AG04450 (cell line): Measurements from ENCODE around the gene PRLR. TPM values are rescaled to one million over a fixed set of nuclear protein-coding genes. Genes with fewer than 3 reads are reported as not detected.
A peak's percentile ranks its signal among the peaks of the same experiment; 100 is the strongest.

Experiments used
- CTCF ChIA-PET: fragments of 300-600, 350-600 bp; formaldehyde crosslinking; extraction: SDS; loops from one replicate; lab custom pipeline; 2022; ENCODE audit warnings: antibody characterized with exemption, inconsistent platforms; lab: Charles Lee
- POLR2A ChIA-PET: fragments of 350-600 bp; formaldehyde crosslinking; extraction: SDS; loops from one replicate; lab custom pipeline; 2021; ENCODE audit warnings: antibody characterized with exemption, inconsistent platforms; lab: Yijun Ruan, JAX
- DNase-seq: peaks from one replicate; pipeline ENCODE4 v3.0.0-alpha.2; 2011; ENCODE audit warnings: low read depth, low spot score
- H3K27ac ChIP-seq: one replicate; pipeline ENCODE4 v1.5.1; 2012; ENCODE audit warnings: low read depth, low read length, control low read depth
- H3K27me3 ChIP-seq: one replicate; pipeline ENCODE4 v1.6.0; 2012; ENCODE audit warnings: low read length; ENCODE audit not compliant: control insufficient read depth, insufficient read depth
- H3K4me3 ChIP-seq: 2 replicates; pipeline ENCODE4 v1.5.1; 2011; ENCODE audit warnings: mild to moderate bottlenecking, low read depth, low read length, control low read depth
- H3K9me3 ChIP-seq: 2 replicates; pipeline ENCODE4 v1.5.1; 2012; ENCODE audit warnings: low read length; ENCODE audit not compliant: control insufficient read depth, insufficient read depth
- polyA plus RNA-seq: library from polyadenylated mRNA; depleted of rRNA; stranded (reverse); fragments of >200 nt; gene quantifications from 2 replicates; pipeline ENCODE4 v1.2.3, GENCODE V29; 2011
- TF ChIP-seq, protein P1 (sequence below): IDR thresholded peaks from 2 replicates; pipeline ENCODE4 v1.5.1; 2011; ENCODE audit warnings: low read depth, low read length, control low read depth, inconsistent platforms

PRLR gene
- polyA plus RNA-seq, 1 experiment, result not detected

DNA sequence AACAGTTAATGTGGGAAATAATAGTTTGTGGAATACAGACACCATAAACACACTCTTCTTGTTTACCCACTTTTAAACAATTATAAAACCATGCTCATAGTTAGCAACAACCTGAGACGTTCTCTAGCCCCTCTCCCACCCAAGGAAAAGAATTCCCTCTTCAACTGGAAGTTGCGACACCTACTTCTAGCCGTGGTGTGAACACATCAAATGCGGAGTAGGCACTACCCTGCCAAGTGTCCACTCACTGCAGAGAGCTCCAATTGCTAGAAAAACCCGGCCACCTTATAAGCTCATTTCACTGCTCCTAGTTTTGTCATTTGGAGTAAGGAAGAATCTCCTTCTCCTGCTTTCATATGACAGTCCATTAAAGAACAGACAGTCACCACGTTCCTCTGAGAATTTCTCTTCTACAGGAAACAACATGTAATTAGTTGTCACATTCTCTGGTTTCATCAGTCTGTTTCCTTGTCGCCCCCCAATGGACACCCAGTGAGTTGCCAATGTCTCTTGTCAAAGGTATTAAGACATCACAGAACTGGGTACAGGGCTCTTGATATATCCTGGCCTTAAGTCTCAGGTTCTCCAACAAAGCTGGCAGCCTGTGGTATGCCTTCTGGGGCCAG is 47.3 kb downstream of the PRLR start:
- CTCF ChIA-PET, result interaction anchor here (1.2 kb wide), 1 partner anchor 92 kb away, joined by 6 read pairs; no protein-coding TSS in a partner anchor
- TF ChIP-seq, protein P1, sequence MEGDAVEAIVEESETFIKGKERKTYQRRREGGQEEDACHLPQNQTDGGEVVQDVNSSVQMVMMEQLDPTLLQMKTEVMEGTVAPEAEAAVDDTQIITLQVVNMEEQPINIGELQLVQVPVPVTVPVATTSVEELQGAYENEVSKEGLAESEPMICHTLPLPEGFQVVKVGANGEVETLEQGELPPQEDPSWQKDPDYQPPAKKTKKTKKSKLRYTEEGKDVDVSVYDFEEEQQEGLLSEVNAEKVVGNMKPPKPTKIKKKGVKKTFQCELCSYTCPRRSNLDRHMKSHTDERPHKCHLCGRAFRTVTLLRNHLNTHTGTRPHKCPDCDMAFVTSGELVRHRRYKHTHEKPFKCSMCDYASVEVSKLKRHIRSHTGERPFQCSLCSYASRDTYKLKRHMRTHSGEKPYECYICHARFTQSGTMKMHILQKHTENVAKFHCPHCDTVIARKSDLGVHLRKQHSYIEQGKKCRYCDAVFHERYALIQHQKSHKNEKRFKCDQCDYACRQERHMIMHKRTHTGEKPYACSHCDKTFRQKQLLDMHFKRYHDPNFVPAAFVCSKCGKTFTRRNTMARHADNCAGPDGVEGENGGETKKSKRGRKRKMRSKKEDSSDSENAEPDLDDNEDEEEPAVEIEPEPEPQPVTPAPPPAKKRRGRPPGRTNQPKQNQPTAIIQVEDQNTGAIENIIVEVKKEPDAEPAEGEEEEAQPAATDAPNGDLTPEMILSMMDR, result peak; percentile 57
- no peak for DNase-seq

DNA sequence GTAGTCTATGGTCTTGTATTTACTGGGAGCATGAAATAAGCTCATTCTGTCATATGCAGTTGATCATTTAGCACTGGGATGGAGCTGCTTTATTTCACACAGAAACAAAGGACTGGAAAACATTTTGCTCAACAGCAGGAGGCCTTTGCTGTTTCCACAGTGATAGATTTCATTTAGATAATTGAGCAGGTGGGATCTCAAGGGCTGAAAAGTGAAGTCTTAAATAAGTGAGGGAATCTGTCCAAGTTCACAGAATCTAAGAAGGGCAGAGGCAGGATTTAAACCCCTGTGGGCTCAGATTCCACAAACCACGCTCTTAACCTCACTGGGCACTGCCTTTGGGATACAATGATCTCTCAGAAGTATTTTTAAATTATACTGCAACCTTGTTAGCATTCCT is 47.8 kb downstream of the PRLR start:
- Histone ChIP-seq H3K27ac (no peak overlapping the region), H3K27me3 (peaks cover 2% of the 10 kb centered on the region), H3K4me3 (no peak overlapping the region), H3K9me3 (no peaks in the 10 kb centered on the region)
- TF ChIP-seq, protein P1, result no peak
- CTCF ChIA-PET, result interaction anchor here (1.2 kb wide), 1 partner anchor 92 kb away, joined by 6 read pairs; no protein-coding TSS in a partner anchor
- POLR2A ChIA-PET, result no interaction called here
- DNase-seq, result no peak

More for the DNA sequence above, 47.3 kb downstream of the PRLR start:
- no peak overlapping the region for H3K4me3 ChIP-seq
- no peaks in the 10 kb centered on the region for H3K9me3 ChIP-seq
- POLR2A ChIA-PET, result no interaction called here
- no peak overlapping the region for H3K27ac ChIP-seq
- peaks cover 2% of the 10 kb centered on the region for H3K27me3 ChIP-seq

DNA sequence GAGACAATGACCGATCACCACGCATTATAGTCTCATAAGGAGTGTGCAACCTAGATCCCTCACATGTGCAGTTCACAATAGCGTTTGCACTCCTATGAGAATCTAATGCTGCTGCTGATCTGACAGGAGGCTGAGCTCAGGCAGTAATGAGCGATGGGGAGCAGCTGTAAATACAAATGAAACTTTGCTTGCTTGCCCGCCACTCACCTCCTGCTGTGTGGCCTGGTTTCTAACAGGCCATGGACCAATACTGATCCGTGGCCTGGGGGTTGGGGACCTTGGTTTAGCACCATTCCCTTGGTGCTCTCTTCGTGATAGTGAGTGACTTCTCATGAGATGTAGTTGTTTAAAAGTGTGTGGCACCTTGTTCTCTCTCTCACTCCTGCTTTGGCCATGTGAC is 50.2 kb downstream of the PRLR start:
- DNase-seq, result no peak
- Histone ChIP-seq H3K27ac (no peak overlapping the region), H3K4me3 (no peak overlapping the region), H3K9me3 (no peaks in the 10 kb centered on the region), H3K27me3 (peaks cover 2% of the 10 kb centered on the region)
- ChIA-PET POLR2A (no interaction called here), CTCF (no interaction called here)
- TF ChIP-seq, protein P1, result no peak

DNA sequence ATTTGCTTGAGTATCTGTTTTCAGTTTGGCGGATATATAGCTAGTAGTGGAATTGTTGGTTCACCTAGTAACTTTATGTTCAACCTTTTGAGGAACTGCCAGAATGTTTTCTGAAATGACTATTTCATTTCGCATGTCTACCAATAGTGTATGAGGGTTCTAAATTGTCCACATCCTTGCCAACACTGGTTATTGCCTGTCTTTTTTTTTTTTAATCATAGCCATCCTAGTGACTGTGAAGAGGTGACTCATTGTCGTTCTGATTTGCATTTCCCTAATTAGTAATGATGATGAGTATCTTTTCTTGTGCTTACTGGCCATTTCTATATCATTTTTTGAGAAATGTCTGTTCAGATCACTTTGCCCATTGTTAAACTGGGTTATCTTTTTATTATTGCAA is 52.5 kb downstream of the PRLR start:
- CTCF ChIA-PET, result no interaction called here
- no peak overlapping the region for H3K4me3 ChIP-seq
- POLR2A ChIA-PET, result no interaction called here
- DNase-seq, result no peak
- no peak overlapping the region for H3K27ac ChIP-seq
- TF ChIP-seq, protein P1, result no peak
- H3K9me3 ChIP-seq, result no peaks in the 10 kb centered on the region
- no peaks in the 10 kb centered on the region for H3K27me3 ChIP-seq

DNA sequence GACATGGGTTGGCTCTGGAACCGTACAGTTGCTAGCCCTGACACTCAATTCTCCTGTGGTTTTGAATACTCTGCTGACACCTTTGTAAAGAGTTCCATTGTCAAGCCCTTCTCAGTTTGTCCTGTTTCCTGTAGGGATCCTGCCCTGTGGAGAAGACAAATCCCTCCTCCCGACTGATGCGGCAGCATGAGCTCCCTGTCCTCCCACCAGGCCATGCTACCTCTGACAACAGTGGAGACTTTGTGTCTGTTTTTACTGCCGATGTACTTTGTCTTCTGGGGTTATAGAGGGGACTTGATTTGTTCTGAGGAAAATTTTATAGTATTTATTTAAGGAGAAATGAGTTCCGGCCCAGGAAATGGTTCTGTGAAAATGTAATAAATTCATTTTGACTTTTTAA is 57.8 kb downstream of the PRLR start:
- Histone ChIP-seq H3K27ac (no peak overlapping the region), H3K4me3 (no peak overlapping the region), H3K27me3 (no peaks in the 10 kb centered on the region), H3K9me3 (no peaks in the 10 kb centered on the region)
- ChIA-PET POLR2A (no interaction called here), CTCF (no interaction called here)
- TF ChIP-seq, protein P1, result no peak
- DNase-seq, result no peak
